GM23248 (cell line): ENCODE data around the gene FZD7.

Experiments used
- EZH2 ChIP-seq: fragments of 200-600 bp; sonication (generic); IDR thresholded peaks from 2 replicates; pipeline ENCODE4 v1.6.1; 2018; ENCODE audit warnings: antibody characterized with exemption, mild to moderate bottlenecking; ENCODE audit not compliant: insufficient read depth, poor library complexity, severe bottlenecking
- EZH2phosphoT487 ChIP-seq: fragments of 200-600 bp; sonication (generic); IDR thresholded peaks from 2 replicates; pipeline ENCODE4 v1.6.1; 2018; ENCODE audit warnings: antibody characterized with exemption, moderate library complexity, mild to moderate bottlenecking, low read depth; ENCODE audit not compliant: insufficient read depth

- no peak for TF ChIP-seq EZH2phosphoT487
- no peak for TF ChIP-seq EZH2
Measured at GRCh38 chr2:202001826-202002225, 31.8 kb upstream of the FZD7 start.
